Measurements from ENCODE around the gene GDI2.
"Not testable (repeated sequence)": the region's sequence is repeated elsewhere in the genome, so short reads cannot be mapped to it uniquely, and the experiment has no call there.

GDI2 gene

DNA sequence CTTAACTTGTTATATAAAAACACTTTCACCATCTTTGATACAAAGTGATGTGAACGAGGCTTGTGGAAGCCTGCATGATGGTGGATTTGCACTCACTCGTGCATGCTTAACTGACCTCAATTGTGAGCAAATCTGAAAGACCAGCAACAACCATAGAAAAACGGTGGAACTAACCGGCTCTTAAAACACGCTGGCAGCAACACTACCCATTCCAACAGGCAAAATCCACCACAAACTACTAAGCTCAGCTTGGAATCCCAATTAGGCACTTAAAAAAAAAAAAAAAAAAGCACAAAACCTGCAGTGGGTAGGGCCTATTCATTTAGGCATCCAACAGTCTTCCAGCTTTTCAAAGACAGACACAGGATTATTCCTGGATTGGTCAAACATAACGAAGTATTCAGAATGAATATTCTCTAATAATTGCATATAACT is 1.8 kb downstream of the GDI2 start:
- TF ChIP-seq CTCF (IDR thresholded peaks at IDR 0.05; ENCODE audit: low read depth, low read length): no peak
- H3K4me3 ChIP-seq (ENCODE audit: low read depth, low read length): peak overlapping the region; percentile 76

DNA sequence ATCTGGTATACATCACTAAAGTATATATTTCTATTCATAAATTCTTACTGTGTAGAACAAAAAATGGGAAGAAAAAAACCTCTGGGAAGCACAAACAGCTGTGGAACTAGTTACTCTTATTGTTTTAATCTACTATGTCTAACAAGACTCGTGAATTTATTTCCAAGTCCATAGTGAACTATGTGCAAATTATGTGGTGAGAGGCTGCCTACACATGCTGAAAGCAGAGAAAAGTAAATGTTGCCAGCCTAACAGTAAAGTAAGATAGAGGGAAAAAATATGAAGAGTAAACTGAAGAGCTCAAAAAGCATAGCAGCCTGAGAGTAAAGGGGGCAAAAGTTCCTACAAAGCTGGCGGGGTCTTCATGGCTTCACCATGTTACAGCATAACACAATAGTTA is 3.0 kb downstream of the GDI2 start:
- TF ChIP-seq CTCF (IDR thresholded peaks at IDR 0.05; ENCODE audit: low read depth, low read length): no peak
- peak overlapping the region; percentile 76 for H3K4me3 ChIP-seq (ENCODE audit: low read depth, low read length)

DNA sequence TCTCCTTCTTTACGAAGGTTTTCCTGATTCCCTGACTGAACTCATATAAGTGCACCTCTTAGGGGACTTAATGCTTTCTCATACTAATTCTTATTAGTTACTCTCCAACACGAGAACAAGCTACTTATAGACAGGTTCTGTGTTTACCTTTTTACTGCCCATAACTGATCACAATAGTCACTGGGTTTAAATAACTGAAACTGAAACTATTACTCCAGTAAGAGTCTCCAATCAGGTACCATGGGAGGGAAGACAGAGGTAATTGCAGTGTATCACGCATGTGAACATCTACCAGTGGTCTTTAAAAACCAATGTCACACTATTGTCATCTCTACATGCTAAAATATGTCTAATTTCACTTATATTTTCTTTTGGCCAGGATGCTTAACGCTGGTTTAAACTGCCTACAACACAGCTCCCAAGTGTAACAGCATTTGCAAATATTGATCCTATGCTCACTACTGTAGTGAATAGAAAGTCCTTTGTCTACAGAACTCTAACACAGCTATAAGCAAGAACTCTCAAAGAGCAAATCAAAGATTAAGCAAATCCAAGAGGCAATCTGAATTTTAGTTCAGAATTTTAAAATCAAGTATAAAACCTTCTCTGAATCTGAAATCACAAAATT is 3.6 kb downstream of the GDI2 start:
- H3K4me3 ChIP-seq (ENCODE audit: low read depth, low read length): peak overlapping the region; percentile 21; the same call in 1 of the 2 replicates
- no peak for TF ChIP-seq CTCF (IDR thresholded peaks at IDR 0.05; ENCODE audit: low read depth, low read length)

DNA sequence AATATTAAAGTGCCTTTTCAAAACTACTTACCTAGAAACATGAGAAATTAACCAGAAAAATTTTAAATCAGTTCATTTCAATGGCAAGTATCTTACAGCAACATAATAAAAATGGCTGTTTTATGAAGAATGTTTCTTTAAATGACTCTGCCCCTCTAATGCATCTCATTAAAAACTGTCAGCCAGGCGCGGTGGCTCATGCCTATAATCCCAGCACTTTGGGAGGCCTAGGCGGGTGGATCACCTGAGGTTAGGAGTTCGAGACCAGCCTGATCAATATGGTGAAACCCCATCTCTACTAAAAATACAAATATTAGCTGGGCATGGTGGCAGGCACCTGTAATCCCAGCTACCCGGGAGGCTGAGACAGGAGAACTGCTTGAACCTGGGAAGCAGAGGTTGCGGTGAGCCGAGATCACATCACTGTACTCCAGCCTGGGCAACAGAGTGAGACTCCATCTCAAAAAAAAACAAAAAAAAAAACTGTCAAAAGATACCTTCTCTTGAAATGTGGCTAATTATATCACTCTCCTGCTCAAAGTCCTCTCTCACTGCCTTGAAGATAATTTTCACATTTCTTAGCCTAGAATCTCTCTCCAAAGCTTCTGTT is 4.3 kb downstream of the GDI2 start:
- H3K4me3 ChIP-seq (ENCODE audit: low read depth, low read length): not testable (repeated sequence)

GRCh38 chr10:5806745-5807144 is 6.5 kb downstream of the GDI2 start:
- no peak for TF ChIP-seq CTCF (IDR thresholded peaks at IDR 0.05; ENCODE audit: low read depth, low read length)
- no peak overlapping the region for H3K4me3 ChIP-seq (ENCODE audit: low read depth, low read length)

- no peak for TF ChIP-seq CTCF (IDR thresholded peaks at IDR 0.05; ENCODE audit: low read depth, low read length)
- no peak overlapping the region for H3K4me3 ChIP-seq (ENCODE audit: low read depth, low read length)
These were observed 7.5 kb downstream of the GDI2 start for GRCh38 chr10:5805711-5806110.

- no peak for TF ChIP-seq CTCF (IDR thresholded peaks at IDR 0.05; ENCODE audit: low read depth, low read length)
- H3K4me3 ChIP-seq (ENCODE audit: low read depth, low read length): no peak overlapping the region
These were observed 8.0 kb downstream of the GDI2 start for GRCh38 chr10:5805260-5805659.

GRCh38 chr10:5804386-5804785 is 8.8 kb downstream of the GDI2 start:
- H3K4me3 ChIP-seq (ENCODE audit: low read depth, low read length): no peak overlapping the region
- no peak for TF ChIP-seq CTCF (IDR thresholded peaks at IDR 0.05; ENCODE audit: low read depth, low read length)

All from WI38 (cell line).